HG03103 (cell line): ENCODE data around the gene SUN3.
"Not testable (repeated sequence)": the region's sequence is repeated elsewhere in the genome, so short reads cannot be mapped to it uniquely, and the experiment has no call there.

Source experiments
- ATAC-seq: cut with Tn5 transposase; IDR thresholded peaks from one replicate; pipeline ENCODE4 v1.9.1; 2021; ENCODE audit warnings: low read depth; ENCODE audit not compliant: unreplicated experiment

The SUN3 gene

DNA sequence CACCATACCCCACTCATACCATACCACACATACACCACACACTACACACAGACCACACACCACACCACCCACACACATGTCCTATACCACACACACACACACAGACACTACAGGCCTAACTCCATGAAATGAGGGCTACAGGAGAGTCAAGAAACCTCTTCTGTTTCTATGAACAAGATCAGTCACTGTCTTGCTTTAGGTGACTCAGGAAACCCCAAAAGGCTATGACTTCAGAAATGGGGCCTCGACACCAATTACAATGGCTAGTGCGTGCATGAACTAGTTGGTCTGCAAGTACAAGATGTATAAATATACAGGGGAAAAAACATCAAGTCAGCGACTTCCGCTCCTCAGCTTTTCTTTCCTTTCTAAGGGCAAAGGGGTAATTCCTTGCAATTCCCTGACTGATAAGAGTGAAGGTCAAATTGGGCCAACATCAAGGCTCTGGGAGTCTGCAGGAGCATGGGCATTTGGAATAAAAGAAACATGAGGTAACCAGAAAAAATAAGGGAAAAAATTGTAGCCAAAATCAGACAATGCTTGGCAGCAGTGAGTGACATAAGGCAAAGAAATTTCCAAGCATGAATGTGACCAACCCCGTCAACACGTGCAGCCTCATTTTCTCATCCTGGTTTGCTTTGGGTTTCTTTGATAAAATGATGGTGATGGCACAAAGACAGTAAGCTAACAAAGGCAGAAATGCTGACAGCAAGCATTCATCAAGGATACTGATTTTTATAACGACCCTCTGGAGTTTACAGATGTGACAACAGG lies 82.1 kb downstream of the SUN3 start:
- ATAC-seq: no peak

- ATAC-seq: peak; percentile 68
Observed at GRCh38 chr7:47945261-47946015, 83.5 kb downstream of the SUN3 start.

DNA sequence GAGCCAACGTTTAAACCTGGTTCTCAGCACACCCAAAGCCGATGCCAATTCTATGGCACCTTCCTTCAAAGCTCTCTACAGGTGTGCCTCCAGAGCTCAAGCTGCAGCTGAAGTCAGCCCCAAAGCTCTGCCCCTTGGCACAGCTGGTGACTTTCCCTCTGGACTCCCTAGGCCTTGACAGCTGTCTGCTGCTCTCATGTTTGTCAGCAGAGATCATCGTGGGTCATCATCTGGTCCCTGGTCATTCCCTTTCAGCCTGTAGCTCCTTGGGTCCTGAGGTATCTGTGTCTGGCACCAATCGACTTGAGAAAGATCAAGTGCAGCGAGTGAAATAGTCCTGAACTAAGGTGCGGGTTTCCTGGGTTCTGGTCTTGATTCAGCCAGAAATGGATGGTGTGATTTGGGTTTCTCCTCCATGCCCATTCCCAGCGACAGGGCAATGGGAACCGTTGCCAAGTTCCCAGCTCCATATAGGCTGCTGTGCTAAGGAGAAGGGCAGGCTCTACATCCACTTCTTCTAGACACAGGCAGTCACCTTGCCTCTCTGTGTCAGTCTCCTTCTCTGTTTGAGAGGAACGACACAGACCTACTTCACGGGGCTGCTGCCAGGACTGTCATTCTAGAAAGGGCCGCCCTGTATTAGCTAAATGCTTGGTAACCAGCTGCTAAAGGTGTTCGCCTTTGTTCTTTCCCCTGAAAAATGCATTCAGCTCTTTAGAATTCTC lies 84.2 kb downstream of the SUN3 start:
- no peak for ATAC-seq

DNA sequence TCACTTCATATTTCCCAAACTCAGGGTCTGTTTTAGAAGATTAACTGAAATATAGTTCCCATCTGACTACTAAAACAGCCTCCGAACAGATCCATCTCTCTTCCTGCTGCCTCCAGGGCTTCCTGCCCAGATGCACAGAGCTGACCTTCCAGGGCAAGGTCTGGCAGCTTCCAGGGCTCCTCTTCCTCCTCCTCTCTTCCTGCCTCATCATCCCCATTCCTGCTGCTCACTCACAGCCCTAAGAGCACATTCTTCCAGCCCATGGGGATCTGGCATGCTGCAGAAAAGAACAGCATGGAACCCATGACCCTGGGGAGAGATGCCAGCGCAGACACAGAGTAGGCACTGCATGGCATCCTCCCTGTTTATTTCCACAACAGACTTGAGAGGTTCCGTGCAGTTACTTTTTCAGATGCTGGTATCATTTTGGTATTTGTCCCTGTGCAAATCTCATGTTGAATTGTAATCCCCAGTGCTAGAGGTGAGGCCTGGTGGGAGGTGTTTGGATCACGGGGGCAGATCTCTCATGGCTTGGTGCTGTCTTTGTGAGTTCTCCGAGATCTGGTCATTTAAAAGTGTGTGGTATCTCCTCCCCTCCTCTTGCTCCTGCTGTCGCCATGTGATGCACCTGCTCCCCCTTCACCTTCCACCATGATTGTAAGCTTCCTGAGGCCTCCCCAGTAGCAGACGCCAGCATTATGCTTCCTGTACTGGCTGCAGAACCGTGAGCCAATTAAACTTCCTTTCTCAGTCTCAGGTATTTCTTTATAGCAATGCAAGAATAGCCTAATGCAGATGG lies 85.0 kb downstream of the SUN3 start:
- ATAC-seq: no peak

GRCh38 chr7:47942651-47943050 lies 86.3 kb downstream of the SUN3 start:
- not testable (repeated sequence) for ATAC-seq

- ATAC-seq: no peak
Observed at GRCh38 chr7:47942132-47942531, 86.8 kb downstream of the SUN3 start.

- no peak for ATAC-seq
Observed at GRCh38 chr7:47941136-47941844, 87.6 kb downstream of the SUN3 start.

DNA sequence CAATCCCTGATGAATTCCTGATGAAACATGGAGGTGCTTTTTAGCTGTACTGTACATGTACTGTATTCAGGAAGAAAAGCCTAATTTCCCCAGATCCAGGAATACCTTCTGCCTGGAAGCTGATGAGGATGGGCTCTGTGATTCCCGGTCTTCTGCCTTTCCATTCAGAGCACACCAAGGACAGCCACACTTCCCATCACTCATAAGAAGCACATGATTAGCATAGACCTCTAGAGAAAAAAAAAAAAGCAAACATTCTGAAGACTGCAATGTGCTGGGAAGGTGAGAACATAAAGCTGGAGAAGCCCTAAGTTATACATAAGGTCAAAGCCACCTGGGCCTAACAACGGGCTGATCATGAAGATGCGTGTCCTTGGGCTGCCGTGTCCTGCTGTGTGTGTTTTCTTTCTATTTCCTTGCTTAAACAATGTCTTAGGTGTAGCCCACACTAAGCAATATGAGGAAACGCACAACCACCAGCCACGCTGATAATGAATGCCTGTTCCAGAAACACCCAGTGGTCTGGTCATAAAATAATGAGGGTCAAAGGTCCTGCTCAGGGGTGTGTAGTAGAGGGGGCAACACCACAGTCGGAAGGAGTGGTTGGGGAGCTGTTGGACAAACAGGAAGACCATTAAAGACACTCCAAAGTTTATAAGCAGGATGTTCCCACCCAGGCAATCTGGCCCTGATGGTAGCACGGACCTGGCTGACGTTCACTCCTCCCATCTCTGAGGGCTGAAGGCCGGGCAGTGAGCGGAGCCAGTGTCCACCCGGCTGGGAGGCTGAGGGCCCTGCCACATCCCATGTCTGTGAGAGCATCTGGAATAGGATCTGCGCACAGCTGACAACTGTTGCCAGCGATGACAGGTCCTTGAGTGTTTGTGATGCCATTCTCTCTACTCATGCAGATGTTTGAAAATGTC lies 88.6 kb downstream of the SUN3 start:
- ATAC-seq: no peak

DNA sequence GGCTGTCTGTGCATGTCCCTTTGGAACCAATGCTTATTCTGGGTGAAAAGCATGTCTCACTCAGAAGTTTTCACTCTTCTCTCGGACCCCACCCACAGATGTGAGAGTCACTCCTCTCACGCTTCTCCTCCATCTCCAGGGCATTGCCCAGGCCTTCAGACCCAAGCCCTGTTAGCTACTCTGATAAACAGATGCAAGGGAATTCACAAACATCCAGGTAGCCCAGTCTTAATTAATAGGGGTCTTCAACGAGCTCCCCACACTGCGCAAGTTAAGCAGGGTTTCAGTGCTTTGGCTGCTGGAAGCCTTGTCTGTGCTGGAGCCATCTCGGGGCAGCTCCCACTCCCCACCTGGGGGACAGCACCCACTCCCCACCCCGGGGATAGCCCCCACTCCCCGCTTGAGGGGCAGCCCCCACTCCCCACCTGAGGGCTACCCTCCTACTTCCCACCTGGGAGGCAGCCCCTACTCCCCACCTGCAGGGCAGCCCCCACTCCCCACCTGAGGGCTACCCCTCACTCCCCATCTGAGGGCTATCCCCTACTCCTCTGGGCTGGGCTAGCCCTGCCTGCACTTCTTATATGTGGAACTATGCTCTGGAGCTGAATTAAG lies 89.4 kb downstream of the SUN3 start:
- no peak for ATAC-seq

DNA sequence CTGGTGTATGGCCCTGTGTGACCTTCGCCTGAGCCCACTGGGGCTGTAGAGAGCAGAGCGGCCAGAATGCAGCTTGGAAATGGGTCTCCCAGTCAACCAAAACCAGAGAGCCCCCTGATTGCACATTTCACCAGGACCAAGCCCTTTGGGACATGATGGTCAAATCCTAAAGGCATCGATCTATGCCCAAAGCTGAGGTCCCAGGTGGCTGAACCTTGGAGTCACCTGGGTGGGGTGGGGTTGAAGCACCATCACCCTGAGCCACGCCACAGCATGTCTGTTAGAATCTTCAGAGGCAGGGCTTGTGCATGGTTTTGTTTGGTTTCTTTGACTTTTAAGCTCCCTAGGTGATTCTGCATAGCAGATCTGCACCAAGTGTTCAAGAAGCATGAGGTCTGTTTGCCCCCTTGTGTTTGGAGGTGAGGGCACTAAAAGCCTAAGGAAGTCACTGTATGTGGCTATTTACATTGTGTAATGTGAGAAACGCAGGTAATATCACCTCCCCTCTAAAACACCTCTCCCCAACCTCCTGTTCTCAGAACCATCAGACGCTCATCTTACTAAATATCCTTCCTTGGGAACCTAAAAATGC lies 90.2 kb downstream of the SUN3 start:
- ATAC-seq: no peak

- ATAC-seq: peak; percentile 44
Observed at GRCh38 chr7:47937711-47938573, 91.0 kb downstream of the SUN3 start.
